ENCODE results near the gene GIT2. TPM values are rescaled to one million over a fixed set of nuclear protein-coding genes. Genes with fewer than 3 reads are reported as not detected.
A peak's percentile ranks its signal among the peaks of the same experiment; 100 is the strongest.

GIT2 gene
- total and polyA plus RNA-seq, 2 of the 13 experiments (the other 11 are each of a cell fraction or from before 2014, with no cell fraction given) = 18.4 to 19.8 TPM

DNA sequence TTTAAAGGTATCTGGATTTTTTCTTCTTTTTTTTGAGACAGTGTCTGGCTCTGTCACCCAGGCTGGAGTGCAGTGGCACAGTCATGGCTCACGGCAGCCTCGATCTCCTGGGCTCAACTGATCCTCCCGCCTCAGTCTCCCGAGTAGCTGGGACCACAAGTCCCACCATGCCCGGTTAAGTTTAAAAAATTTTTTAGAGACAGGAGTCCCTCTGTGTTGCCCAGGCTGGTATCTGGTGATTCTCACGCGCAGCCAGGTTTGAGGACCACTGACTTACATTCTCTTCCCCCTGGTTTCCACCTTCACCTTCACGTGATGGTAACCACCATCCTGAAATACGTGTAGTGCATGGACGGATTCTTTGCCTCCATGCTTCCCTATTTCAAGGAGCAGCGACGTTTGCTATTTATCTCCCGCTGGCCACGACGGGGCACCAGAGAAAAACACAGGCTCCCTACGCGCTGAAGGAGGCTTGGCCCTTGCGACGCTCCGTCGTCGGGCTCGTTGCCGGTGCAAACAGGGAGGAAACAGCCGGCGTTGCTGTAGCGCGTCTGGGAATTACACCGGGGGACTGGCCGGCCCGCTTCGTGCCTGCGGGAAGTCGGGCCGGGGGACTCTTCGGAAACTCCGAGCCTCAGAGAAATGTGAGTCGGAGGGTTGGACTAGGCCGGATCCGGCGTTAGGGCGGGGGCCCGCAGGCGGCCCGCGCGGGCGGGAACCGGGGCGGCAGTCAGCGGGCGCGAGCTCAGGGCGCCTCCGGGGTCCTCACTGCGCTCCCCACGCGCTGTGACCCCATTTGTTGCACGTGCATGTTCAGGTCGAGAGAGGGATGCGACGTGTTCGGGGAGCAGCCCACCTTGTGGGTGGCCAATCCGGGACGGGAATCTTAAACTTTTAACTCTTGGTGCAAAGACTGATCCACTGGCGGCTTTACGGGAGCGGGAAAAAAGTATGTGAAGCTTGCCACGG, 96.1 kb downstream of the GIT2 start, which contains the start of gene TCHP (continued):
- TF ChIP-seq ZNF12 (CRISPR knock-in tag; IDR thresholded peaks at IDR 0.05) (no peak), TRIM24 (CRISPR knock-in tag; IDR thresholded peaks at IDR 0.05) (no peak), ZBTB20 (CRISPR knock-in tag; IDR thresholded peaks at IDR 0.05; ENCODE audit: borderline replicate concordance, low read depth) (0 out of 2 replicates have a peak, but pooled peaks have one; percentile 60), ZNF550 (CRISPR knock-in tag; IDR thresholded peaks at IDR 0.05; ENCODE audit: borderline replicate concordance) (no peak), SOX13 (IDR thresholded peaks at IDR 0.05) (no peak), SOX13 (CRISPR knock-in tag; conservative IDR thresholded peaks at IDR 0.05 in 1 of 2, IDR thresholded peaks at IDR 0.05 in 1 of 2) (no peak), TP53 (CRISPR knock-in tag; conservative IDR thresholded peaks at IDR 0.05) (no peak), FOSL2 (CRISPR knock-in tag; IDR thresholded peaks at IDR 0.05) (peak; percentile 12; the same call in 1 of the 2 replicates), ZNF296 (CRISPR knock-in tag; conservative IDR thresholded peaks at IDR 0.05) (no peak; the same call in 1 of the 2 replicates), ISX (CRISPR knock-in tag; conservative IDR thresholded peaks at IDR 0.05) (no peak), HNF4G (IDR thresholded peaks at IDR 0.05; ENCODE audit: borderline replicate concordance, low read depth, low read length) (no peak), HNF4G (CRISPR knock-in tag; IDR thresholded peaks at IDR 0.05; ENCODE audit: borderline replicate concordance, low read depth) (no peak), ZNF720 (CRISPR knock-in tag; IDR thresholded peaks at IDR 0.05) (0 out of 2 replicates have a peak, but pooled peaks have one; percentile 63), TAF1 (CRISPR knock-in tag; IDR thresholded peaks at IDR 0.05) (peak; percentile 71), SRY (CRISPR knock-in tag; IDR thresholded peaks at IDR 0.05) (no peak), SATB2 (CRISPR knock-in tag; IDR thresholded peaks at IDR 0.05) (no peak), ZNF335 (CRISPR knock-in tag; IDR thresholded peaks at IDR 0.05) (peak; percentile 97), U2AF2 (IDR thresholded peaks at IDR 0.05; ENCODE audit: low read depth, low read length) (no peak), ZNF138 (CRISPR knock-in tag; IDR thresholded peaks at IDR 0.05; ENCODE audit: low read depth) (0 out of 2 replicates have a peak, but pooled peaks have one; percentile 35), ZNF431 (CRISPR knock-in tag; IDR thresholded peaks at IDR 0.05; ENCODE audit: borderline replicate concordance, low read depth) (no peak)
- TF ChIP-seq, protein P1, sequence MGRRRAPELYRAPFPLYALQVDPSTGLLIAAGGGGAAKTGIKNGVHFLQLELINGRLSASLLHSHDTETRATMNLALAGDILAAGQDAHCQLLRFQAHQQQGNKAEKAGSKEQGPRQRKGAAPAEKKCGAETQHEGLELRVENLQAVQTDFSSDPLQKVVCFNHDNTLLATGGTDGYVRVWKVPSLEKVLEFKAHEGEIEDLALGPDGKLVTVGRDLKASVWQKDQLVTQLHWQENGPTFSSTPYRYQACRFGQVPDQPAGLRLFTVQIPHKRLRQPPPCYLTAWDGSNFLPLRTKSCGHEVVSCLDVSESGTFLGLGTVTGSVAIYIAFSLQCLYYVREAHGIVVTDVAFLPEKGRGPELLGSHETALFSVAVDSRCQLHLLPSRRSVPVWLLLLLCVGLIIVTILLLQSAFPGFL (CRISPR knock-in tag; IDR thresholded peaks at IDR 0.05) = no peak
- TF ChIP-seq, protein P2, sequence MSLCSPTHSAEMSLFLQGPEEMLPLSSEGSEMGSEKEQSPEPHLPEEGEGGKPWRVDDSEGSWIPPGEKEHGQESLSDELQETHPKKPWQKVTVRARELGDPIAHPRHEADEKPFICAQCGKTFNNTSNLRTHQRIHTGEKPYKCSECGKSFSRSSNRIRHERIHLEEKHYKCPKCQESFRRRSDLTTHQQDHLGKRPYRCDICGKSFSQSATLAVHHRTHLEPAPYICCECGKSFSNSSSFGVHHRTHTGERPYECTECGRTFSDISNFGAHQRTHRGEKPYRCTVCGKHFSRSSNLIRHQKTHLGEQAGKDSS (CRISPR knock-in tag; IDR thresholded peaks at IDR 0.05; ENCODE audit: borderline replicate concordance, low read depth) = peak; percentile 72
- TF ChIP-seq, protein P3, sequence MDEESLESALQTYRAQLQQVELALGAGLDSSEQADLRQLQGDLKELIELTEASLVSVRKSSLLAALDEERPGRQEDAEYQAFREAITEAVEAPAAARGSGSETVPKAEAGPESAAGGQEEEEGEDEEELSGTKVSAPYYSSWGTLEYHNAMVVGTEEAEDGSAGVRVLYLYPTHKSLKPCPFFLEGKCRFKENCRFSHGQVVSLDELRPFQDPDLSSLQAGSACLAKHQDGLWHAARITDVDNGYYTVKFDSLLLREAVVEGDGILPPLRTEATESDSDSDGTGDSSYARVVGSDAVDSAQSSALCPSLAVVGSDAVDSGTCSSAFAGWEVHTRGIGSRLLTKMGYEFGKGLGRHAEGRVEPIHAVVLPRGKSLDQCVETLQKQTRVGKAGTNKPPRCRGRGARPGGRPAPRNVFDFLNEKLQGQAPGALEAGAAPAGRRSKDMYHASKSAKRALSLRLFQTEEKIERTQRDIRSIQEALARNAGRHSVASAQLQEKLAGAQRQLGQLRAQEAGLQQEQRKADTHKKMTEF (CRISPR knock-in tag; IDR thresholded peaks at IDR 0.05) = peak; percentile 86; the same call in 1 of the 2 replicates
- TF ChIP-seq, protein P4, sequence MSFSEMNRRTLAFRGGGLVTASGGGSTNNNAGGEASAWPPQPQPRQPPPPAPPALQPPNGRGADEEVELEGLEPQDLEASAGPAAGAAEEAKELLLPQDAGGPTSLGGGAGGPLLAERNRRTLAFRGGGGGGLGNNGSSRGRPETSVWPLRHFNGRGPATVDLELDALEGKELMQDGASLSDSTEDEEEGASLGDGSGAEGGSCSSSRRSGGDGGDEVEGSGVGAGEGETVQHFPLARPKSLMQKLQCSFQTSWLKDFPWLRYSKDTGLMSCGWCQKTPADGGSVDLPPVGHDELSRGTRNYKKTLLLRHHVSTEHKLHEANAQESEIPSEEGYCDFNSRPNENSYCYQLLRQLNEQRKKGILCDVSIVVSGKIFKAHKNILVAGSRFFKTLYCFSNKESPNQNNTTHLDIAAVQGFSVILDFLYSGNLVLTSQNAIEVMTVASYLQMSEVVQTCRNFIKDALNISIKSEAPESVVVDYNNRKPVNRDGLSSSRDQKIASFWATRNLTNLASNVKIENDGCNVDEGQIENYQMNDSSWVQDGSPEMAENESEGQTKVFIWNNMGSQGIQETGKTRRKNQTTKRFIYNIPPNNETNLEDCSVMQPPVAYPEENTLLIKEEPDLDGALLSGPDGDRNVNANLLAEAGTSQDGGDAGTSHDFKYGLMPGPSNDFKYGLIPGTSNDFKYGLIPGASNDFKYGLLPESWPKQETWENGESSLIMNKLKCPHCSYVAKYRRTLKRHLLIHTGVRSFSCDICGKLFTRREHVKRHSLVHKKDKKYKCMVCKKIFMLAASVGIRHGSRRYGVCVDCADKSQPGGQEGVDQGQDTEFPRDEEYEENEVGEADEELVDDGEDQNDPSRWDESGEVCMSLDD (CRISPR knock-in tag; IDR thresholded peaks at IDR 0.05; ENCODE audit: borderline replicate concordance) = peak; percentile 88; the same call in 1 of the 2 replicates

All from HepG2 (cell line).